Measurements from ENCODE around the gene FLNC.

Gene FLNC

DNA sequence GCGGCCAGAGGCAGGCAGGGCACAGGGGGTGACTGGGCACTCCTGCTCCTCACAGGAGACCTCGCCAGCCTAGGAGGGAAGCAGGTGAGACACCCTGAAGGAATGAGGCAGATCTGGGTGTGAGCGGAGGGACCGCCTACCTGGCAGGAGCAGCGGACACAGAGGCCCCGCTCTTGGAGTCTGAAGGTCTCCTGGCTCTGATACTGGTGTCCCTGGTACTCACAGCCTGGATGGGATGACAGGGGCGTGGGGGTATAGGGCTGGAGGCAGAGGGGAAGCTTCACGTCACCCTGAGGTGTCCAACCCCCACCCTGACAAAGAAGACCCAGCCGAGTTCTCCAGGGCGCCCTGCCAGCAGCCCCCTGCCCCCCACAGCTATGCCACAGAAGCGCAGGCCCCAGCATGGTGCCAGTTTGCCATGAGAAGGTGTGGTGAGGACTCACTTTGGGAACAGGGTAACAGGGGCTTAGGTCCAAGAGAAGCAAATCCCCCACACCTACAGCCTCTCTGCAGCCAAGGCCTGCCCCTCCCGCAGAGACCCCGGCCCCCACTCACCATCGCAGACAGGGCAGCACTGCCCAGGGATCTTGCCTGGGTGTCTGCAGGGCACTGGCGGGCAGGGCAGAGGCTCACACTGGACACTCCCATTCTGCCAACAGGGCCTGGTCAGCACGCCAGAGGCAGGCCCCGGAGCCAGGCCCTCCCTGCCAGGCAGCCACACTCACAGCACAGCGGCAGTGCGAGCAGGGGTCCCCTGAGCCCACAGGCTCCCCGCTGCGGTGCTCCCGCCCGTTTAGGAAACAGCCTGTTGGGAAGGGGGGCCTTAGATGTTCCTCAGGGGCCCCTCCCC lies 63.3 kb downstream of the FLNC start:
- DNase-seq, result no peak

- DNase-seq, result no peak
Measured at GRCh38 chr7:128894101-128894440, 63.9 kb downstream of the FLNC start.

GRCh38 chr7:128895320-128895719 lies 65.1 kb downstream of the FLNC start:
- DNase-seq, result no peak

DNA sequence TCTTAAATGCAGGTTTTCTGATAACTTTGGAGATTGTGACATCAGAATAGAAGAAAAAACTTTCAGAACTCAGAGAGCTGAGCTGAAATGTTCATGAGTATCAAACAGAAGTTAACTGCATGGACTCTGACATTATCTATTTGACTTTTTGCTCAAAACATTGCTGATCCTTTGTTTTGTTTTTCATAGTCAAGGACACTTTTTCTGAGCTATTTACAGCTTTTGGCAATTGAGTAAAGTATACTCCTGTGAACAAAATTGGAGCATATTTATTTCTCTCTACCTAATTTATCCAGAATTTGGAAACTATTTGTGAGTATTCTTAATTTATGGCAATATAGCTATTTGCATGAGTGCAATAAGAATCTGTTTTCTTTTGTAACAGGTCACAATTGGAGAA lies 69.2 kb downstream of the FLNC start:
- no peak for DNase-seq

- no peak for DNase-seq
Measured at GRCh38 chr7:128900237-128900636, 70.0 kb downstream of the FLNC start.

GRCh38 chr7:128902761-128903585 lies 72.8 kb downstream of the FLNC start:
- DNase-seq, result no peak

DNA sequence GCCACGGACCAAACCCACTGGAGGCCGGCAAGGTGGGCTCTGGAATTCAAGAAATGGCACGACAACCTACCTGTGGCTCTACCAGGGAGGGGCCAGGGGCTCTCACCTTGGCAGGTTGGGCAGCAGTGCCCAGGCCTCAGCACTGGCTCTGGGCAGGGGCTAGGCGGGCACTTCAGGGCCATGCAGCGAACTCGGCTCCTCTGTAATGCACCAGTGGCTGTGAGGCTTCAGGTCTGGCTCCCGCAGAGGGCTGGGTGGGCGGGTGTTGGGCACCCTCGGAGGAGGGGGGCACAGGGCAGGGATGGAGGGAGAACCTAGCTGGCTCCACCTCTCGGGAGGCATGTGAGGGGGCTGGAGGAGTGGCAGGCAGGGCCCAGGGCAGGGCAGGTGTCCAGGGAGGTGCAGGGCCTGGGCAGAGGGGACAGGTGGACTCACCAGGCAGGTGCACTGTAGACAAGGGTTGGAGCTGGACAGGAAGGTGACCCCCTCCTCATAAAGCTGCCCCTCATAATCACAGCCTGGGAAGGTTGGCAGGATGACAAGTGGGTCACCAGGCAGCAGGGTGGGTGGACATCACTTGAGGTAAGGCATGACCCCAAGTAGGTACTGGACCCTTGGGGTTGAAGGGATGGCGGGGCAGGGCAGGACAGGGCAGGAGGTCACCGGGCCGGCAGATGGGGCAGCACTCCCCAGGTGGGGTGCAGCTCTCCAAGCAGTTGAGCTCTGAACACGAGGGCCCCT lies 73.6 kb downstream of the FLNC start:
- DNase-seq, result no peak

DNA sequence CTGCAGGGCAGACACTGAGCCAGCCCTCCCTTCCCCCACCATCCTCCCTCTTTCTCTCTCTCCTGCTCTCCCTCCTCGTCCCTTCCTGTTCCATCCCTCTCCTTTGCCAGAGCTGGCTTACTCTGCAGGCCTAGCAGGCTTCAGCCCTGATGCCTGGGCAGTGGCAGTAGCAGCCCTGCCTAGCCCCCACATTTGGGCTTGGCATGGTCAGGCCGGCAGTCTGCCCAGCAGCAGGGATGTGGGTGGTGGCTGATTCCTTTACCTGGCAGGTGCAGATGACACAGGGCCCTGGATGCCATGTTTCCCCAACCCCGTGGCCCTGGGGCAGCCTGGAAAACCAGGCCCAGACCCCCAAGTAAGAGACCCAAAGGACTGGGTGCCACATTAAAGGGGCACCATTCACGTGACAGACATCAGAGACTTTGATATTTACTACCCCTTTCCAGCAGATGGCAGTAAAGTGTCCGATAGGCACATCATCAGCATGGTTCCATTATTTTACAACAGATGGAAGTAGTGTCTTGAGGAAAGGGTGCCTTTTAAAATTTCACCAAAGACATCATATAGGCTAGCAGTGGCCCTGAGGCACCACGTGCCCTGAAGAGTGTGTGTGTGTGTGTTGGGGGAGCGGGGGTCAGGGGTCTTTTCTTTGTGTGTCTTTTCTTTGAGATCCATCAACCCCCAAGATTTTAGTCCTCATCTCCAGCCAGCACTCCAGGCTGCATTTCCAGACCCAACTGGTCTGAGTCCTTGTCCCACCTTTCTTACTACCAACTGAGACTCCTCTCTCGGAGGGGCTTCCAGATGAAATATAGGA lies 74.4 kb downstream of the FLNC start:
- no peak for DNase-seq

DNA sequence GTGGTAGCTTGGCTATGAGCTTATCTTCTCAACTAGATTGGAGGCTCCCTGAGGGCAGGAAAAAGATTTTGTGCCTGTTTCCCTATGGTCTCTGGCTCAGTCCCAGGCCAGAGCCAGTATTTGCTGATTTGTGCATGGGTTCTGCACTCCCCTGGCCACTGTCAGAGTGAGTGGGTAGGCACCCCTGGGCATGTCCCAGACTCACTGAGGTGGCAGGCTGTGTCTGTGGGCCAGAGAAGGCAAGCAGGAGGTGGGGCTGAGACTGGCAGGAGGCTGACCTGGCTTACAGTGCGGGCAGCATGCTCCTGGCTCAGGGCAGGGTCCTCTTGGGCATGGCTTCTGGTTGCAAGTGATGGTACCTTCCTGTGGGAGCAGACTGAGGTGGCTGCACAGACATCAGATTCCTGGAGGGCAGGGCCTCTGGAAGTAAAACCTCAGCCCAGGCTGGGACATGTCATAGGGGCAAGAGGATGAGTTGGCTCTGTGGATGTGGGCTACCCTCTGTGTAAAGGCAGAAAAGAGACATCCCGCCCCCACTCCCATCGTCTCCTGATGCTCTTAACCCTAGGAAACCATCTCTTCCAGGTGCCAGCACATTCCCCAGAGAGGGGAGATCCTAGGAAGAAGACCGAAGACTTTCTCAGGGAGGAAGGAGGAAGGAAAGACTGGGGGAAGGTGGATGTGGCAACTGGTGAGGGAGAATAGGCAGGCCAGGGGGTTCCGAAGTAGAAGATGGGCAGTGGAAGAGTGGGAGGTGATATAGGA lies 76.0 kb downstream of the FLNC start:
- no peak for DNase-seq

- DNase-seq, result no peak
Measured at GRCh38 chr7:128906766-128907559, 76.8 kb downstream of the FLNC start.

Data from NCI-H187 (cell line).